Aorta (tissue), 5 donors: Measurements from ENCODE around the gene MROH8. TPM values are rescaled to one million over a fixed set of nuclear protein-coding genes. Genes with fewer than 3 reads are reported as not detected.

ENCODE experiments used
- ATAC-seq: fragments of 200-7000 bp; cut with Tn5 transposase; one replicate; pipeline ENCODE4 v1.9.1; 2022; ENCODE audit warnings: moderate library complexity; ENCODE audit not compliant: low FRiP score
- DNase-seq, 2 donors: peaks; one replicate each; pipeline ENCODE4 v3.0.0-alpha.2; 2020
- H3K27ac ChIP-seq, 2 donors: one replicate each; pipeline ENCODE4 v1.5.1; 2013; ENCODE audit warnings: low read length in 2 of 2, mild to moderate bottlenecking in 2 of 2, moderate library complexity in 2 of 2, control low read depth in 1 of 2, inconsistent platforms in 1 of 2, low read depth in 1 of 2
- H3K27me3 ChIP-seq, 2 donors: one replicate each; pipeline ENCODE4 v1.6.1; 2013; ENCODE audit warnings: control low read depth in 1 of 2, low read length in 1 of 2, mild to moderate bottlenecking in 1 of 2, moderate library complexity in 1 of 2; ENCODE audit not compliant: insufficient read depth in 2 of 2, control insufficient read depth in 1 of 2
- H3K36me3 ChIP-seq, 2 donors: one replicate each; pipeline ENCODE4 v1.6.1; 2013; ENCODE audit warnings: control low read depth in 1 of 2, low read length in 1 of 2, mild to moderate bottlenecking in 1 of 2; ENCODE audit not compliant: insufficient read depth in 2 of 2, control insufficient read depth in 1 of 2
- H3K4me1 ChIP-seq, 2 donors: one replicate each; pipeline ENCODE4 v1.6.1; 2013; ENCODE audit warnings: low read length in 2 of 2, control low read depth in 1 of 2, mild to moderate bottlenecking in 1 of 2, moderate library complexity in 1 of 2; ENCODE audit not compliant: insufficient read depth in 2 of 2, control insufficient read depth in 1 of 2
- H3K4me3 ChIP-seq, 2 donors: one replicate each; pipeline ENCODE4 v1.5.1; 2013; ENCODE audit warnings: low read length in 2 of 2, control low read depth in 1 of 2, mild to moderate bottlenecking in 1 of 2
- H3K9me3 ChIP-seq: one replicate; pipeline ENCODE4 v1.6.1; 2013; ENCODE audit warnings: mild to moderate bottlenecking, low read length; ENCODE audit not compliant: control insufficient read depth
- WGBS, 2 donors: extraction: QIAGEN DNeasy Blood & Tissue Kit; methylation state at CpG; one replicate each; pipeline ENCODE4 v1.1.7; 2013; 5-methylcytosine and 5-hydroxymethylcytosine counted together
- intact Hi-C, 2 donors: fragments of 100-400 bp; cut with DNase I; formaldehyde crosslinking; loops; one replicate each; pipeline versions ENCODE4 v1.14.2 to v1.15.0; 2022
- polyA plus RNA-seq, 2 donors: library from polyadenylated mRNA; stranded (reverse); fragments of 200-250 nt; gene quantifications; one replicate each; pipeline ENCODE4 v1.2.3, GENCODE V29; 2013
- total RNA-seq, 2 donors: library from RNA; stranded (reverse); fragmentation: NEBNext Ultra II Directional; extraction: Animal tissue kit (Norgen Biotek cat#: 25700); gene quantifications; one replicate each; pipeline ENCODE4 v1.2.1, GENCODE V29; 2021
- donor health status: healthy with polysubstance abuse.
- donor health status: Bipolar disorder and iron deficiency.
- donor health status: DM: no; HTN: no; CAD: no.
- donor health status: DM: no; HTN: no; CAD: no.
- donor health status: DM: yes; HTN: yes; CAD: no.

MROH8 gene
- total and polyA plus RNA-seq, 4 donors, result 3.4 to 9.3 (median 5.1) TPM; not detected in 1

GRCh38 chr20:37193821-37194220 lies 14.5 kb upstream of the MROH8 start:
- intact Hi-C loops, result loop anchor here in 1 of 2 donors (10.0 kb wide), 1 partner anchor 71 kb away; the partner anchor contains the start of gene GHRH
- Histone ChIP-seq H3K27me3 (no peaks in the 10 kb centered on the region), H3K27ac (no peak overlapping the region), H3K36me3 (peaks cover 0 to under 1% of the 10 kb centered on the region in 2 donors), H3K4me1 (no peaks in the 10 kb centered on the region), H3K9me3 (no peaks in the 10 kb centered on the region), H3K4me3 (no peak overlapping the region)
- 85 to 87% methylated on average over 8 of the region's 8 CpGs for WGBS, 2 donors
- ATAC-seq (no peak), DNase-seq (no peak)

GRCh38 chr20:37193226-37193625 lies 13.9 kb upstream of the MROH8 start:
- WGBS, 2 donors, result 83 to 84% methylated on average over 3 of the region's 3 CpGs
- H3K4me3 ChIP-seq, result no peak overlapping the region
- H3K27ac ChIP-seq, result no peak overlapping the region
- H3K27me3 ChIP-seq, result no peaks in the 10 kb centered on the region
- no peaks in the 10 kb centered on the region for H3K9me3 ChIP-seq
- DNase-seq (no peak), ATAC-seq (no peak)
- no peaks in the 10 kb centered on the region for H3K4me1 ChIP-seq
- intact Hi-C loops, result loop anchor here in 1 of 2 donors (10.0 kb wide), 1 partner anchor 72 kb away; the partner anchor contains the start of gene GHRH
- no peaks in the 10 kb centered on the region for H3K36me3 ChIP-seq

- WGBS, 2 donors, result 11 to 17% methylated on average over 5 of the region's 5 CpGs
- intact Hi-C loops, result loop anchor here in 1 of 2 donors (10.0 kb wide), 1 partner anchor 73 kb away; the partner anchor contains the start of gene GHRH
- DNase-seq, result peak; percentile 93
- H3K27me3 ChIP-seq, result no peaks in the 10 kb centered on the region
- H3K36me3 ChIP-seq, result no peaks in the 10 kb centered on the region
- H3K27ac ChIP-seq, result no peak overlapping the region
- H3K9me3 ChIP-seq, result no peaks in the 10 kb centered on the region
- no peak overlapping the region for H3K4me3 ChIP-seq
- ATAC-seq, result peak; percentile 94
- H3K4me1 ChIP-seq, result no peaks in the 10 kb centered on the region
These were observed 12.9 kb upstream of the MROH8 start for GRCh38 chr20:37192137-37192854.

GRCh38 chr20:37190354-37191112 lies 11.2 kb upstream of the MROH8 start:
- intact Hi-C loops, result loop anchor here in 1 of 2 donors (10.0 kb wide), 1 partner anchor 74 kb away; the partner anchor contains the start of gene GHRH
- ATAC-seq, result no peak
- Histone ChIP-seq H3K27ac (no peak overlapping the region), H3K36me3 (peaks cover 0 to 3% of the 10 kb centered on the region in 2 donors), H3K27me3 (no peaks in the 10 kb centered on the region), H3K9me3 (no peaks in the 10 kb centered on the region), H3K4me3 (no peak overlapping the region), H3K4me1 (no peaks in the 10 kb centered on the region)
- WGBS, 2 donors, result 78 to 79% methylated on average over 9 of the region's 9 CpGs
- no peak for DNase-seq

GRCh38 chr20:37189416-37190016 lies 10.2 kb upstream of the MROH8 start:
- ATAC-seq (no peak), DNase-seq (no peak)
- no peaks in the 10 kb centered on the region for H3K27me3 ChIP-seq
- no peaks in the 10 kb centered on the region for H3K4me1 ChIP-seq
- no peak overlapping the region for H3K27ac ChIP-seq
- intact Hi-C loops, result loop anchor here in 1 of 2 donors (10.0 kb wide), 1 partner anchor 75 kb away; the partner anchor contains the start of gene GHRH
- H3K36me3 ChIP-seq, result peaks cover 0 to 3% of the 10 kb centered on the region in 2 donors
- no peak overlapping the region for H3K4me3 ChIP-seq
- 55 to 61% methylated on average over 6 of the region's 6 CpGs for WGBS, 2 donors
- no peaks in the 10 kb centered on the region for H3K9me3 ChIP-seq

GRCh38 chr20:37188787-37189186 lies 9.4 kb upstream of the MROH8 start:
- H3K27me3 ChIP-seq, result no peaks in the 10 kb centered on the region
- intact Hi-C loops, result no loop called here
- H3K27ac ChIP-seq, result no peak overlapping the region
- H3K9me3 ChIP-seq, result no peaks in the 10 kb centered on the region
- no peak overlapping the region for H3K4me3 ChIP-seq
- DNase-seq (no peak), ATAC-seq (no peak)
- 83 to 91% methylated on average over 7 of the region's 7 CpGs for WGBS, 2 donors
- H3K4me1 ChIP-seq, result no peaks in the 10 kb centered on the region
- peaks cover 0 to 3% of the 10 kb centered on the region in 2 donors for H3K36me3 ChIP-seq

- intact Hi-C loops, result no loop called here
- Histone ChIP-seq H3K27me3 (no peaks in the 10 kb centered on the region), H3K4me3 (no peak overlapping the region), H3K27ac (no peak overlapping the region), H3K4me1 (peaks cover 0 to 1% of the 10 kb centered on the region in 2 donors), H3K9me3 (no peaks in the 10 kb centered on the region), H3K36me3 (peaks cover 0 to 3% of the 10 kb centered on the region in 2 donors)
- ATAC-seq (no peak), DNase-seq (no peak)
- WGBS, 2 donors, result 92 to 97% methylated on average over 5 of the region's 5 CpGs
These were observed 6.3 kb upstream of the MROH8 start for GRCh38 chr20:37185686-37186085.

GRCh38 chr20:37179683-37180524 lies 556 bp upstream of the MROH8 start:
- 8% methylated on average over 15 of the region's 15 CpGs for WGBS, 2 donors
- H3K4me3 ChIP-seq, result peak overlapping the region; percentile 65 to 91
- intact Hi-C loops, result no loop called here
- H3K36me3 ChIP-seq, result no peaks in the 10 kb centered on the region
- no peaks in the 10 kb centered on the region for H3K9me3 ChIP-seq
- H3K4me1 ChIP-seq, result peaks cover 0 to 4% of the 10 kb centered on the region in 2 donors
- H3K27me3 ChIP-seq, result no peaks in the 10 kb centered on the region
- DNase-seq (no peak), ATAC-seq (no peak)
- peak overlapping the region in 1 of 2 donors; percentile 98 for H3K27ac ChIP-seq
